Smooth muscle cell (in vitro differentiated cells): ENCODE measurements around the gene RNF130. TPM values are rescaled to one million over a fixed set of nuclear protein-coding genes. Genes with fewer than 3 reads are reported as not detected.

Experiments used
- DNase-seq: peaks from one replicate; lab custom pipeline; 2025; ENCODE audit not compliant: unreplicated experiment; lab: John Stamatoyannopoulos, UW
- H2AFZ ChIP-seq: fragments of 200-600 bp; sonication (generic); 2 replicates; pipeline ENCODE4 v1.6.0; 2016; ENCODE audit warnings: antibody characterized with exemption, low read depth, mild to moderate bottlenecking
- H3F3A ChIP-seq: fragments of 200-600 bp; sonication (generic); 2 replicates; pipeline ENCODE4 v1.6.0; 2017; ENCODE audit warnings: antibody characterized with exemption, low read depth
- H3K27ac ChIP-seq: fragments of 200-600 bp; sonication (generic); 2 replicates; pipeline ENCODE4 v1.5.1; 2016; ENCODE audit warnings: low read depth, mild to moderate bottlenecking
- H3K27me3 ChIP-seq: fragments of 200-600 bp; sonication (generic); 2 replicates; pipeline ENCODE4 v1.6.1; 2016; ENCODE audit warnings: low read depth, mild to moderate bottlenecking
- H3K36me3 ChIP-seq: fragments of 200-600 bp; sonication (generic); 2 replicates; pipeline ENCODE4 v1.5.1; 2016; ENCODE audit warnings: low read depth
- H3K4me1 ChIP-seq: fragments of 200-600 bp; sonication (generic); 2 replicates; pipeline ENCODE4 v1.5.1; 2016; ENCODE audit warnings: low read depth
- H3K4me2 ChIP-seq: fragments of 200-600 bp; sonication (generic); 2 replicates; pipeline ENCODE4 v1.6.0; 2016; ENCODE audit warnings: mild to moderate bottlenecking
- H3K4me3 ChIP-seq: fragments of 200-600 bp; sonication (generic); 2 replicates; pipeline ENCODE4 v1.5.1; 2016; ENCODE audit warnings: mild to moderate bottlenecking
- H3K79me2 ChIP-seq: fragments of 200-600 bp; sonication (generic); 2 replicates; pipeline ENCODE4 v1.6.0; 2016; ENCODE audit warnings: low read depth, mild to moderate bottlenecking
- H3K9ac ChIP-seq: fragments of 200-600 bp; sonication (generic); 2 replicates; pipeline ENCODE4 v1.6.0; 2016; ENCODE audit warnings: low read depth
- H3K9me3 ChIP-seq: fragments of 200-600 bp; sonication (generic); replicated peaks from 2 replicates; pipeline ENCODE4 v1.5.1; 2016; ENCODE audit warnings: low read depth
- H4K20me1 ChIP-seq: fragments of 200-600 bp; sonication (generic); 2 replicates; pipeline ENCODE4 v1.6.0; 2016; ENCODE audit warnings: low read depth
- CTCF ChIP-seq: fragments of 200-600 bp; sonication (generic); IDR thresholded peaks from 2 replicates; pipeline ENCODE4 v1.5.1; 2017; ENCODE audit warnings: borderline replicate concordance, mild to moderate bottlenecking, antibody characterized with exemption; ENCODE audit not compliant: insufficient read depth, poor library complexity, severe bottlenecking
- WGBS: methylation state at CpG from one replicate; pipeline ENCODE4 v1.1.7; 2016; ENCODE audit warnings: low lambda C conversion rate; 5-methylcytosine and 5-hydroxymethylcytosine counted together
- polyA plus RNA-seq: library from polyadenylated mRNA; unstranded; fragments of >200 nt; fragmentation: Nextera tagmentation; extraction: Ambion mirVana; gene quantifications from 2 replicates; pipeline ENCODE4 v1.2.1, GENCODE V29; 2016
- total RNA-seq: library from RNA; depleted of rRNA; stranded (reverse); fragments of >200 nt; gene quantifications from 2 replicates; pipeline ENCODE4 v1.2.3, GENCODE V29; 2014

The RNF130 gene
- total and polyA plus RNA-seq, 2 experiments from 2014 or later, result 32.4 to 37.5 TPM

- TF ChIP-seq CTCF, result no peak
- no peaks in the 10 kb centered on the region for H4K20me1 ChIP-seq
- H3K27me3 ChIP-seq, result no peaks in the 10 kb centered on the region
- 98% methylated on average over 7 of the region's 7 CpGs for WGBS
- no peak overlapping the region for H3K27ac ChIP-seq
- peaks cover 8% of the 10 kb centered on the region for H3K36me3 ChIP-seq
- no peak overlapping the region for H3K9ac ChIP-seq
- H3F3A ChIP-seq, result no peaks in the 10 kb centered on the region
- no peak for DNase-seq
- H3K4me3 ChIP-seq, result no peak overlapping the region
- no peak overlapping the region for H2AFZ ChIP-seq
- H3K4me1 ChIP-seq, result no peaks in the 10 kb centered on the region
- H3K4me2 ChIP-seq, result no peak overlapping the region
- no peaks in the 10 kb centered on the region for H3K79me2 ChIP-seq
- H3K9me3 ChIP-seq, result no peaks in the 10 kb centered on the region
Observed at GRCh38 chr5:179980767-179981166, 90.8 kb downstream of the RNF130 start.

- Histone ChIP-seq H3K4me2 (no peak overlapping the region), H3K4me3 (no peak overlapping the region), H4K20me1 (no peaks in the 10 kb centered on the region), H3K27ac (no peak overlapping the region), H3K79me2 (no peaks in the 10 kb centered on the region), H3K36me3 (peaks cover 8% of the 10 kb centered on the region), H2AFZ (no peak overlapping the region), H3K9me3 (no peaks in the 10 kb centered on the region), H3F3A (no peaks in the 10 kb centered on the region), H3K4me1 (no peaks in the 10 kb centered on the region), H3K27me3 (no peaks in the 10 kb centered on the region), H3K9ac (no peak overlapping the region)
- no peak for DNase-seq
- WGBS, result 98% methylated on average over 4 of the region's 4 CpGs
- no peak for TF ChIP-seq CTCF
Observed at GRCh38 chr5:179978792-179979191, 92.8 kb downstream of the RNF130 start.

GRCh38 chr5:179975713-179976134, 95.8 kb downstream of the RNF130 start:
- H3K4me2 ChIP-seq, result no peak overlapping the region
- no peak overlapping the region for H3K9ac ChIP-seq
- H3K9me3 ChIP-seq, result no peaks in the 10 kb centered on the region
- no peaks in the 10 kb centered on the region for H3K27me3 ChIP-seq
- no peak for DNase-seq
- H3K4me3 ChIP-seq, result no peak overlapping the region
- no peak overlapping the region for H2AFZ ChIP-seq
- H3F3A ChIP-seq, result no peaks in the 10 kb centered on the region
- H3K27ac ChIP-seq, result no peak overlapping the region
- no peaks in the 10 kb centered on the region for H3K4me1 ChIP-seq
- no peak for TF ChIP-seq CTCF
- WGBS, result 97% methylated on average over 13 of the region's 13 CpGs
- no peaks in the 10 kb centered on the region for H3K79me2 ChIP-seq
- no peaks in the 10 kb centered on the region for H4K20me1 ChIP-seq
- H3K36me3 ChIP-seq, result peaks cover 8% of the 10 kb centered on the region

GRCh38 chr5:179974946-179975712, 96.4 kb downstream of the RNF130 start:
- Histone ChIP-seq H3K4me1 (no peaks in the 10 kb centered on the region), H3K27me3 (no peaks in the 10 kb centered on the region), H3K4me2 (no peak overlapping the region), H3K36me3 (peaks cover 8% of the 10 kb centered on the region), H3K4me3 (no peak overlapping the region), H3F3A (no peaks in the 10 kb centered on the region), H3K9me3 (no peaks in the 10 kb centered on the region), H3K27ac (no peak overlapping the region), H4K20me1 (no peaks in the 10 kb centered on the region), H3K9ac (no peak overlapping the region), H3K79me2 (no peaks in the 10 kb centered on the region), H2AFZ (no peak overlapping the region)
- WGBS, result 91% methylated on average over 25 of the region's 25 CpGs
- DNase-seq, result no peak
- TF ChIP-seq CTCF, result peak; percentile 14
